HG02852 (cell line): ENCODE results near the gene TP63.
"Not testable (repeated sequence)": the region's sequence is repeated elsewhere in the genome, so short reads cannot be mapped to it uniquely, and the experiment has no call there.

ENCODE experiments used
- ATAC-seq: cut with Tn5 transposase; IDR thresholded peaks from one replicate; pipeline ENCODE4 v1.9.1; 2021; ENCODE audit warnings: mild to moderate bottlenecking, moderate library complexity; ENCODE audit not compliant: unreplicated experiment

The TP63 gene

DNA sequence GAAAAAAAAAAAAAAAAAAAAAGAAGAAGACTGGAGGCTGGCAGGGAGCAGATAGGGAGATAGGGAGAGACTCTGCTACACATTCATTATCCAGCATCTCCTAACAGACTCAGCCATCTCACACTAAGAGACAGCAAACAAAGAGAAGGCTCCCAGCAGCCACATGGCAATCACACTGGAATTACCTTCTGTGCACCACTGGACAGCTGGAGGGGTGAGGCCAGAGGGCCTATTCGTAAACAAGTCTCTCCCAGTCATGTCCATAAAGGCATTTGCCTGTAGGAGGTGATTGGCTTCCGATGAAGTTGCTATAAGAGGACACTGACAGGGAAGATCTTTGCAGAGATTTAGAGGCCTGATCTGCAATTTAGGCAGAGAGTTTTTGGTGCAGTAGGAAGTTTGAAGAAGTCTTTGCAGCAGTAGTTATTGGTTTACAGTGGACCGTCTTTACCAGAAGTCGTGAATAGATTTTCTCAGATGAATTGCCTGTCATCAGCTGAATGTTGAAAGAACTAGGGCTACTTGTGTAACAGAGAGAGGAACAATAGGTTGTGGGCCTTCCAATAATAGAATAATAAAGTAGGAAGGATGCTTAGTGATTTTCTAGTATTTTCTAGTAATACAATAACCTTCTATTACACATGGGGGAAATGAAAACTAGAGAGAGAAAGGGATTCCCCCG is 89.7 kb downstream of the TP63 start:
- no peak for ATAC-seq

DNA sequence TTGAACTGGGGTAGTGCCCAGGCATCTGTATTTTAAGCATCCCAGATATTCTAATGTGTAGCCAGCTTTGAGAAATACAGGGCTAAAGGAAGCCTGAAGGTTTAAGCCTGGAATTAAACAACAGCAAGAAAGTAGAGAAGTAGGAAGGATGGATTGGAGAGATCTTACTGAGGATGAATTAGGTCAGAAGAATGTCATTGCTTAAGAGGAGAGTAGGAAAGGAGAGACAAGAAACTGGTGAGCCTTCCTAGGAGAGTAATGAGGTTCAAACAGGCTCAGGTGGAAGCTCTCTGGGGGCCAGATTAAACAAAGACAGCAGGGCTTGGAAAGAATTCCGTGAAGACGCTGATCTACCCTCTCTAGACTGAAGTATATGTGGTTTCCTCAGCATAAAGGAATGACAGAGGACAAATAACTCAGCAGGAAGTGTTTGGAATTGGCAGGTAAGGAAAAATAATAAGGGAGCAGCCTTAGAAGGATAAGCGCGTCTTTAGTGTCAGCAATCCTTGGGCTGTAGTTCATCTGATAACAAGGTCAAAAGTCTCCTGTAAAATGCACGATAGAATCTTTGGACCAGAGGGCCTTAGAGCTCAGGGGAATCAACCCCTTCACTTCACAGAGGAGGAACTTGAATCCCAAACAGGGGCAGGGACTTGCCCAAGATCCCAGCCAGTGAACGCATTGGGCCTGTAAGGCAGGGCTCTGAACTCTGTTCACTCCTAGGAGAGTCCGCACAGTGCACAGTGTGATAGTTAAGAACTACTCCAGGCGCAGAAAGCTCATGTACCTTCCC is 90.9 kb downstream of the TP63 start:
- ATAC-seq = no peak

DNA sequence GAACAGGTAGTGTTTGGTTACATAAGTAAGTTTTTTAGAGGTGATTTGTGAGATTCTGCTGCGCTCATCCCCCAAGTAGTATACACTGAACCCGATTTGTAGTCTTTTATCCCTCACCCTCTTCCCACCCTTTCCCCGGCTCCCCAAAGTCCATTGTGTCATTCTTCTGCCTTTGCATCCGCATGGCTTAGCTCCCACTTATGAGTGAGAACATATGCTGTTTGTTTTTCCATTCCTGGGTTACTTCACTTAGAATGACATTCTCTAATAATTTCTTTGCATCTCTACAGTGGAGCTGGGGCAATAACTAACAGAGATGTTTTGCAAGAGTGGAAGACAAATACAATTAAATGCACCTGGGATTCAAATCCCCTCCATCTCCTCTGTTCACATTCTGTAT is 93.2 kb downstream of the TP63 start:
- no peak for ATAC-seq

DNA sequence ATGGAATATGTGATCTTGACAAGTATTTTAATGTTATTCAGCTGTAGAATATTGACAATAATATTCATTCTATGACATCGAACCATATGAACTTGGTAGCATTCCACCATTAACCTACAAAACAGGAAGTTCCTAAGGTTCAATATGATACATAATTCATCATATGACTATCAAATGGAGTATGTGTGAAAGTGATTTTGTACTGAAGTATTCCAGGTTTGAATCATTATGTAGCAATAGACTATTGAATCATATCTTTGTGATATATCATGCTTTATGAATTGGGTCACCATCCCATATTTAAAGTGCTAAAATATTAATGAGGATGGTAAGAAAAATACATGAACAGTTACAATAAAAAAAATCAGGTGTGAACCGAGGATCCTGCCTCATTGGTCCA is 95.1 kb downstream of the TP63 start:
- no peak for ATAC-seq

DNA sequence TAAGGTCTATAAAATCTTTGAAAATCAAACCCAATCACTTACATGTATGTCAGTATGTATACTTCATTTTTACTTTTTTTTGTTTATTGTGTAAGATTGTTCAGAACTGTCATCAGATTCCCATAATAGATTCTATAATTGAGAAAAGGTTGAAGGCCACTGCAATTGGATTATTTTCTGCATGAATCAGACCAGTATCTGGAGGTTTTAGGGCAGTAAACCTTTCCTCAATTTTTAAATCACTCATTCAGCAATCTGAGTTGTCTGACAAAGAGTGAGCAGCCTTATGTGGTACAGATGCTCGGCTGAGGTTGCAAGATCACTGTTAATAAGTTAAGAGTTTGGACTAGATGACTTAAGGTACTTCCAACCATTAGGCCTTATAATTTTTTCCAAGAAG is 96.0 kb downstream of the TP63 start:
- no peak for ATAC-seq

DNA sequence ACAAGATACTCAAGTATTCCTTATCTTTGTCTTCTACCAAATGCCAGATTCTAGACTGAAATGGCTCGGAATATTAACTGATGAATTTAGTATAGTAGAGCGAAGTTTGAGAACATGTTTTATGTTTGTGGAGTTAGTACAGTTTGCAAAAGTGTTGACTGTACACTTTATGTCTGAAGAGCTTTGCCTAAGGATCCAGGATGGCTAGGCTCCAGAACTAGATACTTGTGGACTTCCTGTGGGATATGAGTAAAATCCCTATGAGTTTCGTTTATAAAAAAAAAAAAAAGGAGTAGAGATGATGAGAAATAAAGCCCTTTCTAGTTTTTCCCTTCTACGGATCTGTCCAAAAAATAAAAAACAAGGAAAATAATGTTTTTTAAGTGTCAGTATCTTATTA is 96.7 kb downstream of the TP63 start:
- ATAC-seq = no peak

DNA sequence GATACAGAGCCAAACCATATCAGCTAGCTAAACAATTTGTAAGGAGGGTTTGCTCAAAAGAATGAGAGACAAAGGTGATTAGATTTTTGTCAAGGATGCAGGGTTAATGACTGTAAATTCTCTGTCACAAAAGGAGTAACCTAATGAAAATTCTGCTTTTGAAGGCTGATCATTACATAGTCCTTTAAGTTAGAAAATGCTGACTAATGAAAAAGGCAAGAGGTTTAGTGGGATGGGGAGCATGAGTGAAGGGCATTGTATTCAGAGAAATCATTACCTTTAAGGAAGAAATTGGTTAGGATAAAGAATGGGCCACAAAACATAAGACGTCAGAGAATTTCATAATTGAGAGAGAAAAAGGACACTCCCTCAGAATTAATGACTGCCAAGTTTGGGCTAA is 97.7 kb downstream of the TP63 start:
- ATAC-seq = no peak

DNA sequence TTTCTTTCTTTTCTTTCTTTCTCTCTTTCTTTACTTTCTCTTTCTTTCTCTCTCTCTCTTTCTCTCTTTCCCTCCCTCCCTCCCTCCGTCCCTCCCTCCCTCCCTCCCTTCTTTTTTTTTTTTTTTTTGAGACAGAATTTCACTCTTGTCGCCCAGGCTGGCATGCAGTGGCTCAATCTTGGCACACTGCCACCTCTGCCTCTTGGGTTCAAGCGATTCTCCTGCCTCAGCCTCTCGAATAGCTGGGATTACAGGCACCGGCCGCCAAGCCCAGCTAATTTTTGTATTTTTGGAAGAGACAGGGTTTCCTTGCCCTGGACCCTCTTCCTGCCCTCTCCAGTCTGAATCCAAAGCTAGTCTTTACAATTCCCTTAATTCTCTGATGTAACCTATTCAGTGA is 102.9 kb downstream of the TP63 start:
- ATAC-seq = no peak

DNA sequence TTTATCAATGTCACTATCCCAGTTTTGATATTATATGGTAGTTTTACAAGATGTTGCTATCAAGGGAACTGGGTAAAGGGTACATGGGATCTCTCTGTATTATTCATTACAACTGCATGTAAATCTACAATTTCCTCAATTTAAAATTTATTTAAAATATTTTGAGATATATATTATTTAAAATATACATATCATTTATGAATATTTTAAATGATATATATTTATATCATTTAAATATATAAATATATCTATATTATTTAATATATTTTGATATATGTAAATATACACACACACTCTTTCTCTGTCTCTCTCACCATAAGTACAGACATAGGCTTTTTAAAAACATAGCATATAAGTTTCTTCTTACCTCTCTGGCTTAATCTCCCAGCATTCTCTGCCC is 104.7 kb downstream of the TP63 start:
- no peak for ATAC-seq

DNA sequence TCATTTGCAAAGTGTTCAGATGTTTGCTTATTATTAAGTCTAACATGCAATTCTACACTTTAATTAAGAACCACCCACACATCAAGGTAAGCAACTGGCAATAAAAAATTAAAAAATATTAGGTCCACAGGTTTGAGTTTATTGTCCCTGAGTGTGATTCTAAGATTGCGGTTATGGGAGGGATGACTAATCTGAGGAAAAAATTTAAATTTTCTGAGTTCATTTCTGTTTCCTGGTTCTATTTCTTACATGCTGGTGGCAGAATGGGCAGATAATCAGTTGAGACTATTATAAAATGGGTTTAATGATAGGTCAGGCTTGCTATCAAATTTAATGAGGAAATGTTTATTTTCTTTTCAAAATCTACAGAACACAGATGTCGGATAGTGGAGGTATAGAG is 105.9 kb downstream of the TP63 start:
- ATAC-seq = peak; percentile 64

DNA sequence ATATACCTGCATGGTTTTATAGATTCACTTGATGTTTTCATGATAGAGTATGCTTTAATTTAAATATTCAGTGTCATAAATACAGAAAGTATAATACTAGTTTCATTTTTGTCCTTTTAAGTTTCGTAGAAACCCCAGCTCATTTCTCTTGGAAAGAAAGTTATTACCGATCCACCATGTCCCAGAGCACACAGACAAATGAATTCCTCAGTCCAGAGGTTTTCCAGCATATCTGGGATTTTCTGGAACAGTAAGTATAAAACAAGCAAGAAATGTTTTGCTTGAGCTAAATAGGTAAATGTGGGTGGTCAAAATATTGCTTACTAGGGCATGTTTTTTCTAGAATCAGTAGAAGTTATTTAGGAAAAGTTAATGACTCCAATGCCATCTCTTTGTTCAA is 106.4 kb downstream of the TP63 start:
- no peak for ATAC-seq

DNA sequence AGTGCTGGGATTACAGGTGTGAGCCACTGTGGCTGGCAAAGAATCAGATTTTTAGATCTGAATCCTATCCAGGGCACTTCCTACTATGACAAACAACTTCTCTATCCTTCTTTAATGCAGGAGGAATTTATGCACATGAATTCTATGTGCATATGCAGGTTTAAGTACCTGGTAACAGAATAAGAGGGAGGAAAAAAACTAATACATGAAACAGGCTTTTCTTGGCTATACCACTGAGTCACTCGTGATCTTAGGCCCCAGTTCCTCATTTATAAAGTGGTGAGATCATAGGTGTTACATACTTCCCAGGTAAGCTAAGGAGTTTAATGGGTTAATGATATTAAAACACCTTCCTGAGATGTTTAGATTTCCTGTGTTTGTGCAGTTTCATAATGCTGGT is 108.2 kb downstream of the TP63 start:
- no peak for ATAC-seq

DNA sequence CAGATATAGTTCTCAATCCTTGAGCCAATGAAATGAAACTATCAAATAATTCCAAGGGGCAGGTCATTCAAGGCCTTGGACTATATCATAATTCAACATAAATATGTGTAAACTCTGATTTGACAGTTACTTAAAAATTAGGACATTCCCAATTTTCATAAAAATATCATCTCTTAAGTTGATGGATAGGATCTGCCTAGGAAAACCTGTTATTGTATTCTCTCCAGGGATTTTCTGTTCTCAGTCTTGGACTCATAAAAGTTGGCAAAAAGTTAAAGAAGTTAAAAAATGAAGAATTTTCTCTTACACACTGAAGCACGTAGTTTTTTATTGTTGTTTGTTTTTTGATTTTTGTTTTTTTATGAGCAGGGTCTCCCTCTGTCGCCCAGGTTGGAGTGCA is 109.0 kb downstream of the TP63 start:
- ATAC-seq = no peak

DNA sequence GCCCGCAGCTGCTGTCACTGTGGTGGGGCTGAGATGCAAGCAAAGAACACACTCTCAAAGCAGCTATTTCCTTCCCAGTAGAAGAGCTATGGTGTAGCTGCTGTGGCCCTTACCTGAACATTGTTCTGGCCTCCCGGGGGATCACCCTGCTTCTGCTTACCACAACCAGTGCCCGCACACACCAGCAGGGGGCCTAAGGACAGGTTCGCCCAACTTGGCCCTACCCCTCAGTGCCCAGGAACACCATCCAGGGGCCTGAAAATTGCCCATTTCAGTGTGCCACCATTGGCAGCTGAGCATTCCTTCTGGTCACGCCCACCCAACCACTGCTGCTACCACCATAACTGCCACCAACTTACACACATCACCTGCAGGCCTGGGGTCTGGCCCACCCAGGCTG is 113.0 kb downstream of the TP63 start:
- ATAC-seq = no peak

DNA sequence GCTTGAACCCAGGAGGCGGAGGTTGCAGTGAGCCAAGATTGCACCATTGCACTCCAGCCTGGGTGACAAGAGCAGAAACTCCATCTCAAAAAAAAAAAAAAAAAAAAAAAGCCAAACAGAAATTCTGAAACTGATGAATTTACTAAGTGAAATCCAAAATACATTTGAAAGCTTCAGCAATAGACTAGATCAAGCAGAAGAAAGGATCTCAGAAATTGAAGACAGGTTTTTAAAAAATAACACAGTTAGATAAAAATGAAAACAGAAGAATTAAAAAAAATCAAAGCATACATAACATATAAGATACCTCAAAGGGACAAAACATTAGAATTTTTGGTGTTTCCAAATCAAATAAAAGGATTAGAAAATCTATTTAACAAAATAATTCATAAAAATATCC is 114.4 kb downstream of the TP63 start:
- no peak for ATAC-seq

DNA sequence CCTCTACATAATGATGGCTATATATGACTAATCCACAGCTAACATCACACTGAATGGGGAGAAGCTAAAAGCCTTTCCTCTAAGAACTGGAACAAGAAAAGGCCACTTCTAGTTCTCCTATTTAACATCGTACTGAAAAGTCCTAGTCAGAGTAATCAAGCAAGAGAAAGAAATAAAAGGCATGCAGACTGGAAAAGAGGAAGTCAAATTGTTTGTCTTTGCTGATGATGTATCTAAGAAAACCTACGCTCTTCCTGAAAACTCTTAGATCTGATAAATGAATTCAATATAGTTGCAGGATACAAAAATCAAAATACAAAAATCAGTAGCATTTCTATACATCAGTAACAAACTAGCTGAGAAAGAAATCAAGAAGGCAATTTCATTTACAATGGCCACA is 116.9 kb downstream of the TP63 start:
- ATAC-seq = no peak

DNA sequence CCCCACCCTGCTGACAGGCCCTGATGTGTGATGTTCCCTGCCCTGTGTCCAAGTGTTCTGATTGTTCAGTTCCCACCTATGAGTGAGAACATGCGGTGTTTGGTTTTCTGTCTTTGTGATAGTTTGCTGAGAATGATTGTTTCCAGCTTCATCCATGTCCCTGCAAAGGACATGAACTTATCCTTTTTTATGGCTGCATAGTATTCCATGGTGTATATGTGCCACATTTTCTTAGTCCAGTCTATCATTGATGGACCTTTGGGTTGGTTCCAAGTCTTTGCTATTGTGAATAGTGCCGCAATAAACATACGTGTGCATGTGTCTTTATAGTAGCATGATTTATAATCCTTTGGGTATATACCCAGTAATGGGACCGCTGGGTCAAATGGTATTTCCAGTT is 119.8 kb downstream of the TP63 start:
- not testable (repeated sequence) for ATAC-seq

DNA sequence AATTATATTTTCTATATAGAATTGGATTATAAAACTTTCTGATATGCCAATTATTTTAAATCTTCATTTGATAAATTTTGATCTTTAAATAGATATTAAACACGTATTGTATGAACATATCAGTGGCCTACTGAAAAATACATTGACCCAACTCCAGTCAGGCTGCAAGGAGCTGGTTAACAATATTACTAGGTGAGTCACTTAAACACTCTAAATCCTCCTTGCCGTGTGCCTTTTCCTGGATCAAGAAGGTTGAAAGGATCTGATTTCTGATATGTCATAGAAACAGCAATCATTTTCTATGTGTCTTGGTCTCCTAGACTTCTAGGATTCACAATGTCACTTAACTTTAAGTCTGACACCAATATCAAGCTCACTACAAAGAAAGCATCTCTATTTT is 123.2 kb downstream of the TP63 start:
- ATAC-seq = no peak

DNA sequence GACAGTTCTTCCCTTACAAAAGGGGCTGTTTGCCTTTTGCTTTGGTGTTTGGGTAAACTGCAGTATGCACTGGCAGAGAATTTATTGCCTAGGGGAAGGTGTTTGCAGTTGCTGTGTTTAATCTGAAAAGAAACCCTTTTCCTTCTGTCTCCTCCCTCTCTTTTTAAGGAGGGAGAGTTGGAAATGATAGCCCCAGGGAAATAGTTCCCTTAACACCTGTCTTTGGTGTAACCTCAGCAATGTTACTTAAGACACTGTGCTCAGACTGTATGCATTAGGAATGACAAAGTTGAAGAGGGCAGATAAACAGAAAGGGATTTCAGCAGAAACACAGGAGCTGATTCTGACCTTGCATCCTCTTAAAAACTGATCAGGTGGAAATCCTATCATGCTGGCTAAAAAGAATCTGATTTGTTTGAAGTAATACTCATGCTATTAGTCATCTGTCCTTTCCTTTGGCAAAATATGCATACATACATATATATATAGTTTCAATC is 125.4 kb downstream of the TP63 start:
- peak; percentile 70 for ATAC-seq

DNA sequence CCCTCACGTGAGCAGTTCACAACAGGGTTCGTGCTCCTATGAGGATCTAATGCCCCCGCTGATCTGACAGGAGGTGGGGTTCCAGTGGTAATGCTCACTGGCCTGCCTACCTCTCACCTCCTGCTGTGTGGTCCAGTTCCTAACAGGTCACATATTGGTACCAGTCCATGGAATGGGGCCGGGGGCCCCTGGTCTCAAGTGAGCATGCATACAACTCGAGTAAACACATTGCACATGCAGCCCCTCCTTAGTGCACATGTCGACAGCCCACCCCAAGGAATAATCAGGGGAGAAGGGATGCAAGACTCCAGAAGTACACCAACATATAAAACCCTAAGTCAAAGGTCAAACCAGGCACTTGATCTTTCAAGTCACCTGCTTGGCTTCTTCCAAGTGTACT is 127.0 kb downstream of the TP63 start:
- ATAC-seq = no peak

DNA sequence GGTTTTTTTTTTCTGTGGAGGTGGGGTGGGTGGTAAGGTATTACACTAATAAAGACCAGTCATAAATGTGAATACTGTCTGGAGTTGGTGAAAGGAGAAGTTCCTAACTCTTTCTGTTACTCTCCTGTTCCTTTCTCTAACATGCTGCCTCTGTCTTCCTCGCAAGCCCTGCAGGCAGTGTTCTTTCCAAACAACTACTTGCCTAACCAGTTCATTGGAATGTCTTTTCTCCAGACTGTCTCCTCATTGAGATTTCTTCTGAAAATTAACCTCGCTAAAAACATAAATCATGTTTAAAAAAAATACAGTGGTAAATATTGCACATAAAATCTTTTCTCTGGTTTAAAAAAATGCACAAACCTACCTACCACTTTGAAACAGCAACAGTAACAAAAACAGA is 135.2 kb downstream of the TP63 start:
- no peak for ATAC-seq

DNA sequence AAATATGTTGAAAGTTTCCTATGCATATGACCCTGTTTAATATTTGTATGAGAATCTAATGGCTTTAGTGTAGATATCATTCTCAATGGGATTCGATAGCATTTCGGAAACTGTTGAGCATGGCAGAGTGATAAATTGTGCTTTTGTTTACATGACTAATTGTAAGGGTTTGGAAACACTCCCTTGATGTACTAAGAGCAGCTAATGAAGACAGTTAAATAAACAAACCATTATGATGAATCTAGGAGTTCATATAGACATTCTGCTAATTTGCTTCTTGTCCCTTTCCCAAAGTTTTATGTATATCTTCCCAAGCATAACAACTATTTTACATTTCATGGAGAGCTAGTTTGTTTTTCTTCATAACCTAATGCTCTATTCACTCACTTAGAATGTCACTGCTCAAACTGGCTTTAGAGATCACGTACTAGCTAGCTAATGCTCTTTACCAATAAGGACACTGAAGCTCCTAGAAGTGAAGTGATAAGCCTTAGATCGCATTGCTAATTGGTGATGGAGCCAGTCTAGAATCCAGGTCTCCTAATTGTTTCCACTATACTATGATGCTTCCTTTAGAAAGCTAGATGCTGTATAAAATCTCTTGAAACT is 140.8 kb downstream of the TP63 start:
- no peak for ATAC-seq
